WTC11 (cell line): ENCODE results near the gene PNMA6E. TPM values are rescaled to one million over a fixed set of nuclear protein-coding genes. Genes with fewer than 3 reads are reported as not detected.

Experiments used
- ATAC-seq: fragments of 200-7000 bp; cut with Tn5 transposase; 2 replicates; pipeline ENCODE4 v1.10.0; 2021; ENCODE audit warnings: mild to moderate bottlenecking, moderate library complexity
- CTCF ChIA-PET: fragments of 300-600 bp; sonication (Branson Sonifier 250); formaldehyde crosslinking; loops from one replicate; lab custom pipeline; 2021; ENCODE audit warnings: antibody characterized with exemption; lab: Charles Lee
- POLR2A ChIA-PET: fragments of 350-600 bp; sonication (Branson Sonifier 250); formaldehyde crosslinking; loops from one replicate; lab custom pipeline; 2021; ENCODE audit warnings: antibody characterized with exemption; lab: Charles Lee
- DNase-seq: peaks from one replicate; pipeline ENCODE4 v3.0.0; 2021; ENCODE audit warnings: low spot score
- H3K27ac Mint-ChIP-seq: 2 replicates; pipeline ENCODE4 v1.8.0; 2021; ENCODE audit warnings: mixed read lengths
- H3K27me3 Mint-ChIP-seq: 2 replicates; pipeline ENCODE4 v1.8.0; 2021; ENCODE audit warnings: low read depth, mild to moderate bottlenecking, moderate library complexity, mixed read lengths
- H3K36me3 Mint-ChIP-seq: 2 replicates; pipeline ENCODE4 v1.8.0; 2021; ENCODE audit warnings: mixed read lengths
- H3K4me1 Mint-ChIP-seq: 2 replicates; pipeline ENCODE4 v1.8.0; 2022; ENCODE audit warnings: mixed read lengths
- H3K4me3 Mint-ChIP-seq: 2 replicates; pipeline ENCODE4 v1.8.0; 2021; ENCODE audit warnings: mild to moderate bottlenecking, moderate library complexity, mixed read lengths
- H3K9me3 Mint-ChIP-seq: 2 replicates; pipeline ENCODE4 v1.8.0; 2021; ENCODE audit warnings: mixed read lengths
- ATF2 ChIP-seq: sonication (generic); formaldehyde crosslinking; IDR thresholded peaks from 2 replicates; pipeline ENCODE4 v1.8.1; 2022; ENCODE audit warnings: low read depth, missing genetic modification reagents, borderline replicate concordance
- CTCF ChIP-seq: fragments of 200-600 bp; IDR thresholded peaks from 2 replicates; pipeline ENCODE4 v1.8.0; 2022; ENCODE audit warnings: antibody characterized with exemption
- E2F1 ChIP-seq: sonication (generic); formaldehyde crosslinking; IDR thresholded peaks from 2 replicates; pipeline ENCODE4 v1.8.0; 2022; ENCODE audit warnings: mild to moderate bottlenecking, missing genetic modification reagents
- ELF4 ChIP-seq: sonication (generic); formaldehyde crosslinking; IDR thresholded peaks from 2 replicates; pipeline ENCODE4 v1.8.1; 2022; ENCODE audit warnings: low read depth, mild to moderate bottlenecking, moderate library complexity, missing genetic modification reagents
- ETV6 ChIP-seq: sonication (generic); formaldehyde crosslinking; IDR thresholded peaks from 2 replicates; pipeline ENCODE4 v1.8.1; 2022; ENCODE audit warnings: mild to moderate bottlenecking, missing genetic modification reagents
- FOXK1 ChIP-seq: sonication (generic); formaldehyde crosslinking; IDR thresholded peaks from 2 replicates; pipeline ENCODE4 v1.8.0; 2022; ENCODE audit warnings: mild to moderate bottlenecking, moderate library complexity, missing genetic modification reagents
- GRHL2 ChIP-seq: fragments of 250-450 bp; sonication (Bioruptor Pico); IDR thresholded peaks from 2 replicates; pipeline ENCODE4 v1.8.0; 2022; ENCODE audit warnings: mild to moderate bottlenecking, moderate library complexity; ENCODE audit not compliant: insufficient replicate concordance, severe bottlenecking
- NR2C2 ChIP-seq: sonication (generic); formaldehyde crosslinking; IDR thresholded peaks from 2 replicates; pipeline ENCODE4 v1.8.0; 2022; ENCODE audit warnings: mild to moderate bottlenecking, missing genetic modification reagents
- NR3C1 ChIP-seq: sonication (generic); formaldehyde crosslinking; conservative IDR thresholded peaks from 2 replicates; pipeline ENCODE4 v1.8.1; 2023; ENCODE audit warnings: low read depth, mild to moderate bottlenecking, missing genetic modification reagents
- RELA ChIP-seq: sonication (generic); formaldehyde crosslinking; IDR thresholded peaks from 2 replicates; pipeline ENCODE4 v1.8.1; 2022; ENCODE audit warnings: missing genetic modification reagents, mild to moderate bottlenecking, borderline replicate concordance
- SOX15 ChIP-seq: fragments of 250-450 bp; sonication (Bioruptor Pico); IDR thresholded peaks from 2 replicates; pipeline ENCODE4 v1.9.0; 2021; ENCODE audit warnings: mild to moderate bottlenecking
- ZMAT4 ChIP-seq: fragments of 250-450 bp; sonication (Bioruptor Pico); IDR thresholded peaks from 2 replicates; pipeline ENCODE4 v1.9.0; 2021; ENCODE audit warnings: mild to moderate bottlenecking
- ZNF138 ChIP-seq: sonication (generic); formaldehyde crosslinking; conservative IDR thresholded peaks from 2 replicates; pipeline ENCODE4 v1.8.1; 2022; ENCODE audit warnings: mild to moderate bottlenecking, moderate library complexity, missing genetic modification reagents
- ZNF263 ChIP-seq: sonication (generic); formaldehyde crosslinking; IDR thresholded peaks from 2 replicates; pipeline ENCODE4 v1.8.1; 2022; ENCODE audit warnings: low read depth, mild to moderate bottlenecking, moderate library complexity, missing genetic modification reagents
- ZNF423 ChIP-seq: fragments of 250-450 bp; sonication (Bioruptor Pico); IDR thresholded peaks from 2 replicates; pipeline ENCODE4 v2.1.2; 2022; ENCODE audit warnings: mild to moderate bottlenecking, moderate library complexity
- ZNF532 ChIP-seq: fragments of 250-450 bp; sonication (Bioruptor Pico); IDR thresholded peaks from 2 replicates; pipeline ENCODE4 v1.9.0; 2021; ENCODE audit warnings: mild to moderate bottlenecking, borderline replicate concordance
- total RNA-seq: library from RNA; stranded (reverse); gene quantifications from 3 replicates; pipeline ENCODE4 v1.2.3, GENCODE V29; 2021

The PNMA6E gene
- total RNA-seq, 1 experiment from 2014 or later, result not detected

GRCh38 chrX:153365670-153366069 lies 35.5 kb downstream of the PNMA6E start (continued):
- TF ChIP-seq ZNF423 (CRISPR knock-in tag) (no peak), FOXK1 (CRISPR knock-in tag) (no peak)

GRCh38 chrX:153361781-153362397 lies 39.3 kb downstream of the PNMA6E start:
- CTCF ChIA-PET, result no interaction called here
- peaks cover 16% of the 10 kb centered on the region for H3K9me3 Mint-ChIP-seq
- no peak overlapping the region for H3K4me3 Mint-ChIP-seq
- TF ChIP-seq ZMAT4 (no peak), SOX15 (CRISPR knock-in tag) (no peak), ZNF263 (no peak), ATF2 (CRISPR knock-in tag) (no peak), ELF4 (no peak), CTCF (no peak), E2F1 (CRISPR knock-in tag) (no peak), ETV6 (CRISPR knock-in tag) (no peak), ZNF138 (CRISPR knock-in tag) (no peak), NR3C1 (CRISPR knock-in tag) (no peak)
- TF ChIP-seq, all 79 proteins: peak for 0
- H3K27ac Mint-ChIP-seq, result no peak overlapping the region
- H3K36me3 Mint-ChIP-seq, result peaks cover 11% of the 10 kb centered on the region
- POLR2A ChIA-PET, result no interaction called here
- ATAC-seq (no peak), DNase-seq (no peak)
- H3K27me3 Mint-ChIP-seq, result peaks cover 10% of the 10 kb centered on the region
- no peaks in the 10 kb centered on the region for H3K4me1 Mint-ChIP-seq

- CTCF ChIA-PET, result no interaction called here
- peaks cover 8% of the 10 kb centered on the region for H3K27me3 Mint-ChIP-seq
- no peak overlapping the region for H3K27ac Mint-ChIP-seq
- peaks cover 16% of the 10 kb centered on the region for H3K36me3 Mint-ChIP-seq
- TF ChIP-seq NR2C2 (no peak), ZNF532 (CRISPR knock-in tag) (no peak), RELA (no peak), GRHL2 (CRISPR knock-in tag) (no peak)
- ATAC-seq, result no peak
- H3K4me3 Mint-ChIP-seq, result no peak overlapping the region
- POLR2A ChIA-PET, result no interaction called here
- peaks cover 2% of the 10 kb centered on the region for H3K4me1 Mint-ChIP-seq
- H3K9me3 Mint-ChIP-seq, result peaks cover 21% of the 10 kb centered on the region
- no peak for DNase-seq
Observed at GRCh38 chrX:153357877-153358276, 43.3 kb downstream of the PNMA6E start.
